Subcutaneous adipose tissue (tissue), 4 donors: Measurements from ENCODE around the gene PLEKHG1. TPM values are rescaled to one million over a fixed set of nuclear protein-coding genes. Genes with fewer than 3 reads are reported as not detected.

Experiments used
- CTCF ChIP-seq: fragments of 450-650 bp; IDR thresholded peaks from one replicate; pipeline ENCODE4 v1.5.1; 2016; ENCODE audit warnings: low read depth, mild to moderate bottlenecking, control low read depth, antibody characterized with exemption, moderate library complexity
- total RNA-seq, 4 donors: library from RNA; depleted of rRNA; stranded (reverse); fragments of >200 nt; gene quantifications; one replicate each; pipeline ENCODE4 v1.1.0, GENCODE V29; 2016

Gene PLEKHG1
- total RNA-seq, 4 donors from 2014 or later: 12.4 to 58.4 (median 32.2) TPM

- no peak for TF ChIP-seq CTCF
Measured at GRCh38 chr6:150589852-150590251, 9.8 kb upstream of the PLEKHG1 start.

GRCh38 chr6:150590446-150590845 lies 9.2 kb upstream of the PLEKHG1 start:
- no peak for TF ChIP-seq CTCF

GRCh38 chr6:150592377-150592995 lies 7.2 kb upstream of the PLEKHG1 start:
- no peak for TF ChIP-seq CTCF

GRCh38 chr6:150593119-150593518 lies 6.6 kb upstream of the PLEKHG1 start:
- no peak for TF ChIP-seq CTCF

- no peak for TF ChIP-seq CTCF
Measured at GRCh38 chr6:150596439-150596838, 3.2 kb upstream of the PLEKHG1 start.

DNA sequence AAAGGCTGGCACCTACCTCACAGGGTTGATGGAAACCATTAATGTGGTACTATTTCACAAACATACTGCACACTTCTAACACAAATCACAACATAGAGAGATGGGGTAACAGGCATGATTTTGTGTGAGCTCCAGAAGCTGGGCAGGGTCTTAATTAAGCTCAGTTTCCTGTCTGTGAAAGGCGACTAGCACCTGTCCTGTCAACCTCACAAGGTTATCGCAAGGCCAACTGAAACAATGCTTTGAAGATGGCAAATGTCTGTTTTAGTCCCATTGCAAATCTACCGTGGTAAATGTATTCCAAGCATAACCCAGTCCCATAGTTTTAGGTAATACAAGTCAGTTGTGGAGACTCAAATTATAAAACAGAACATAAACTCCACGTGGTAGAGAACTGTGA lies 1.3 kb upstream of the PLEKHG1 start:
- no peak for TF ChIP-seq CTCF

- no peak for TF ChIP-seq CTCF
Measured at GRCh38 chr6:150598858-150599198, 857 bp upstream of the PLEKHG1 start.
